ENCODE results near the gene ALB.

ALB gene

DNA sequence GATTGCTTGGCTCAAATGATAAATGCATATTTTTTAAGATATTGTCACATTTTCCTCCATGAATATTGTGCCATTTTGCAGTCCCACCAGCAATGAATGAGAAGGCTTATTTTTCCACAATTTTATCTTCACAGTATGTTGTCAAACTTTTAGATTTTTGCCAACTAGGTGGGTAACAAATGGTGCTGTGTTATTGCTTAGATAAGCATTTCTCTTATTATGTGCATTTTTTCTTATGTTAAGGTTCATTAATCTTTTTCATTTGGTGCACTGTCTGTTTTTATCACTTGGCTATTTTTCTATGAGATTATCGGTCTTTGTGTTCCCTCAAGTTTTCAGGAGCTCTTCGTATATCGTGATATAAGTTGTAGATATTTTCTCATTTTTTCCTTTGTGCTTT lies 64.1 kb downstream of the ALB start:
- DNase-seq, result no peak
- H3K4me1 Mint-ChIP-seq, result no peaks in the 10 kb centered on the region
- no peaks in the 10 kb centered on the region for H3K27me3 Mint-ChIP-seq (ENCODE audit: low read depth, poor library complexity)
- H3K36me3 Mint-ChIP-seq (ENCODE audit: low read depth), result no peaks in the 10 kb centered on the region
- no peak overlapping the region for H3K4me3 Mint-ChIP-seq
- TF ChIP-seq, protein P1, sequence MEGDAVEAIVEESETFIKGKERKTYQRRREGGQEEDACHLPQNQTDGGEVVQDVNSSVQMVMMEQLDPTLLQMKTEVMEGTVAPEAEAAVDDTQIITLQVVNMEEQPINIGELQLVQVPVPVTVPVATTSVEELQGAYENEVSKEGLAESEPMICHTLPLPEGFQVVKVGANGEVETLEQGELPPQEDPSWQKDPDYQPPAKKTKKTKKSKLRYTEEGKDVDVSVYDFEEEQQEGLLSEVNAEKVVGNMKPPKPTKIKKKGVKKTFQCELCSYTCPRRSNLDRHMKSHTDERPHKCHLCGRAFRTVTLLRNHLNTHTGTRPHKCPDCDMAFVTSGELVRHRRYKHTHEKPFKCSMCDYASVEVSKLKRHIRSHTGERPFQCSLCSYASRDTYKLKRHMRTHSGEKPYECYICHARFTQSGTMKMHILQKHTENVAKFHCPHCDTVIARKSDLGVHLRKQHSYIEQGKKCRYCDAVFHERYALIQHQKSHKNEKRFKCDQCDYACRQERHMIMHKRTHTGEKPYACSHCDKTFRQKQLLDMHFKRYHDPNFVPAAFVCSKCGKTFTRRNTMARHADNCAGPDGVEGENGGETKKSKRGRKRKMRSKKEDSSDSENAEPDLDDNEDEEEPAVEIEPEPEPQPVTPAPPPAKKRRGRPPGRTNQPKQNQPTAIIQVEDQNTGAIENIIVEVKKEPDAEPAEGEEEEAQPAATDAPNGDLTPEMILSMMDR (IDR thresholded peaks at IDR 0.05), result no peak
- H3K9me3 Mint-ChIP-seq, result peaks cover 13% of the 10 kb centered on the region
- no peak overlapping the region for H3K27ac Mint-ChIP-seq

- H3K4me1 Mint-ChIP-seq, result no peaks in the 10 kb centered on the region
Measured at GRCh38 chr4:73470728-73471127, 66.6 kb downstream of the ALB start.

More at GRCh38 chr4:73470728-73471127, 66.6 kb downstream of the ALB start:
- DNase-seq, result no peak
- Mint-ChIP-seq H3K27me3 (ENCODE audit: low read depth, poor library complexity) (no peaks in the 10 kb centered on the region), H3K27ac (no peak overlapping the region), H3K36me3 (ENCODE audit: low read depth) (no peaks in the 10 kb centered on the region), H3K9me3 (peaks cover 38% of the 10 kb centered on the region), H3K4me3 (no peak overlapping the region)
- TF ChIP-seq, protein P1 (IDR thresholded peaks at IDR 0.05), result no peak
